IMR-90 (cell line): ENCODE results near the gene KRT6B. TPM values are rescaled to one million over a fixed set of nuclear protein-coding genes. Genes with fewer than 3 reads are reported as not detected.
"Not testable (repeated sequence)": the region's sequence is repeated elsewhere in the genome, so short reads cannot be mapped to it uniquely, and the experiment has no call there.

ENCODE experiments used
- ATAC-seq: fragments of 200-7000 bp; cut with Tn5 transposase; 2 replicates; pipeline ENCODE4 v1.9.1; 2020; ENCODE audit warnings: low read depth, mild to moderate bottlenecking, moderate library complexity
- BruUV-seq: library from RNA; stranded (reverse); fragments of 400-500 nt; replicated peaks from 2 replicates; lab custom pipeline; 2021; lab: Mats Ljungman, UMichigan
- CTCF ChIA-PET: fragments of 300-600 bp; formaldehyde crosslinking; extraction: SDS; loops from one replicate; lab custom pipeline; 2021; ENCODE audit warnings: antibody characterized with exemption; lab: Yijun Ruan, JAX
- POLR2A ChIA-PET: fragments of 300-600 bp; sonication (Branson Sonifier 250); formaldehyde crosslinking; loops from one replicate; lab custom pipeline; 2022; ENCODE audit warnings: antibody characterized with exemption; ENCODE audit not compliant: unreplicated experiment; lab: Charles Lee
- DNase-seq: peaks from one replicate; pipeline ENCODE4 v3.0.0; 2013
- H2AFZ ChIP-seq: replicated peaks from 2 replicates; pipeline ENCODE3; 2013; ENCODE audit warnings: low read length, mild to moderate bottlenecking; ENCODE audit not compliant: poor library complexity
- H2AK5ac ChIP-seq: 2 replicates; pipeline ENCODE4 v1.6.1; 2013; ENCODE audit warnings: low read depth, low read length, inconsistent platforms
- H2AK9ac ChIP-seq: replicated peaks from 2 replicates; pipeline ENCODE3; 2013; ENCODE audit warnings: mild to moderate bottlenecking, low read depth, low read length, moderate library complexity; ENCODE audit not compliant: poor library complexity
- H2BK120ac ChIP-seq: 2 replicates; pipeline ENCODE4 v1.6.1; 2013; ENCODE audit warnings: low read depth, low read length, inconsistent platforms
- H2BK15ac ChIP-seq: 3 replicates; pipeline ENCODE4 v1.6.1; 2013; ENCODE audit warnings: low read depth, low read length, inconsistent platforms
- H2BK20ac ChIP-seq: 2 replicates; pipeline ENCODE4 v1.6.1; 2013; ENCODE audit warnings: low read depth, mild to moderate bottlenecking, inconsistent platforms, low read length, moderate library complexity
- H2BK5ac ChIP-seq: 2 replicates; pipeline ENCODE4 v1.6.1; 2013; ENCODE audit warnings: mild to moderate bottlenecking, low read depth, low read length, inconsistent platforms; ENCODE audit not compliant: poor library complexity, severe bottlenecking
- H3K14ac ChIP-seq: replicated peaks from 2 replicates; pipeline ENCODE4 v1.6.1; 2013; ENCODE audit warnings: low read depth, low read length, inconsistent platforms
- H3K18ac ChIP-seq: 2 replicates; pipeline ENCODE4 v1.6.1; 2013; ENCODE audit warnings: low read depth, low read length, control low read depth
- H3K23ac ChIP-seq: 2 replicates; pipeline ENCODE4 v1.6.1; 2013; ENCODE audit warnings: low read depth, low read length, inconsistent platforms
- H3K27ac ChIP-seq: 2 replicates; pipeline ENCODE4 v1.5.1; 2013; ENCODE audit warnings: mild to moderate bottlenecking, control low read depth, low read length; ENCODE audit not compliant: insufficient read depth
- H3K27me3 ChIP-seq: 2 replicates; pipeline ENCODE4 v1.6.1; 2013; ENCODE audit warnings: low read length; ENCODE audit not compliant: control insufficient read depth, insufficient read depth
- H3K36me3 ChIP-seq: 2 replicates; pipeline ENCODE4 v1.6.1; 2013; ENCODE audit warnings: low read length, mixed read lengths; ENCODE audit not compliant: control insufficient read depth, insufficient read depth
- H3K4ac ChIP-seq: 2 replicates; pipeline ENCODE4 v1.6.1; 2013; ENCODE audit warnings: low read depth, low read length, inconsistent platforms
- H3K4me1 ChIP-seq: 2 replicates; pipeline ENCODE4 v1.6.1; 2013; ENCODE audit warnings: low read length, mixed read lengths; ENCODE audit not compliant: control insufficient read depth, insufficient read depth
- H3K4me2 ChIP-seq: 2 replicates; pipeline ENCODE4 v1.6.1; 2013; ENCODE audit warnings: low read depth, mild to moderate bottlenecking, control low read depth, low read length, moderate library complexity
- H3K4me3 ChIP-seq: 2 replicates; pipeline ENCODE4 v1.5.1; 2013; ENCODE audit warnings: low read depth, mild to moderate bottlenecking, control low read depth, low read length, moderate library complexity; ENCODE audit not compliant: insufficient read depth
- H3K56ac ChIP-seq: 2 replicates; pipeline ENCODE4 v1.6.1; 2013; ENCODE audit warnings: low read length, inconsistent platforms; ENCODE audit not compliant: insufficient read depth; ENCODE audit errors: extremely low read depth
- H3K79me1 ChIP-seq, 2 experiments: 2 replicates each; pipeline ENCODE4 v1.6.1; 2013; ENCODE audit warnings: low read length in 2 of 2, inconsistent platforms in 1 of 2, low read depth in 1 of 2
- H3K9ac ChIP-seq: 2 replicates; pipeline ENCODE4 v1.6.1; 2013; ENCODE audit warnings: low read depth, low read length, control low read depth
- H3K9me1 ChIP-seq: 2 replicates; pipeline ENCODE4 v1.6.1; 2013; ENCODE audit warnings: low read length, inconsistent platforms; ENCODE audit not compliant: insufficient read depth
- H3K9me3 ChIP-seq: 2 replicates; pipeline ENCODE4 v1.6.1; 2013; ENCODE audit warnings: low read length; ENCODE audit not compliant: control insufficient read depth, insufficient read depth
- H4K20me1 ChIP-seq: 2 replicates; pipeline ENCODE4 v1.6.1; 2013; ENCODE audit warnings: low read length, inconsistent platforms; ENCODE audit not compliant: insufficient read depth
- H4K5ac ChIP-seq: 2 replicates; pipeline ENCODE4 v1.6.1; 2013; ENCODE audit warnings: mild to moderate bottlenecking, low read depth, low read length, control low read depth
- H4K8ac ChIP-seq, 2 experiments: 2 replicates each; pipeline ENCODE4 v1.6.1; 2013; ENCODE audit warnings: low read depth in 2 of 2, low read length in 2 of 2, control low read depth in 1 of 2, inconsistent platforms in 1 of 2
- H4K91ac ChIP-seq: 2 replicates; pipeline ENCODE4 v1.6.1; 2013; ENCODE audit warnings: low read depth, low read length, inconsistent platforms; ENCODE audit not compliant: insufficient read depth
- whole genome bisulfite sequencing, 2 experiments: methylation state at CpG; one replicate each; pipeline versions ENCODE4 v1.1.5 to v1.1.7; 2013; ENCODE audit warnings: missing lambda C conversion rate in 2 of 2; ENCODE audit not compliant: insufficient read length in 1 of 2; ENCODE audit errors: extremely low coverage in 2 of 2; 5-methylcytosine and 5-hydroxymethylcytosine counted together
- dilution Hi-C: fragments of 300-500 bp; cut with HindIII; formaldehyde crosslinking; loops from one replicate; pipeline ENCODE4 v1.14.3; 2018; ENCODE audit warnings: low sequenced_read_pairs; ENCODE audit not compliant: unreplicated experiment
- in situ Hi-C: fragments of 300-500 bp; cut with MboI; formaldehyde crosslinking; loops from 3 replicates; pipeline ENCODE4 v1.14.3; 2019; ENCODE audit warnings: low sequenced_read_pairs, inconsistent platforms, mixed read lengths
- intact Hi-C: fragments of 100-400 bp; cut with micrococcal nuclease; formaldehyde crosslinking; loops from 2 replicates; pipeline ENCODE4 v1.10.0; 2022
- polyA plus RNA-seq, 3 experiments: library from polyadenylated mRNA; depleted of rRNA; stranded (reverse); fragments of >200 nt; gene quantifications; 2 replicates each; pipeline ENCODE4 v1.2.3, GENCODE V29; 2012; ENCODE audit warnings: low replicate concordance in 1 of 3
- total RNA-seq: library from RNA; depleted of rRNA; stranded (reverse); fragments of >200 nt; gene quantifications from 2 replicates; pipeline ENCODE4 v1.2.3, GENCODE V29; 2012

The KRT6B gene
- total and polyA plus RNA-seq, 2 of the 4 experiments (the other 2 are of a cell fraction) = not detected

GRCh38 chr12:52491495-52491894 lies 39.5 kb upstream of the KRT6B start:
- dilution Hi-C loops, H3K9ac ChIP-seq, H3K9me3 ChIP-seq, CTCF ChIA-PET, intact Hi-C loops, H2BK20ac ChIP-seq, H2AFZ ChIP-seq, H3K4ac ChIP-seq, H3K79me1 ChIP-seq, H2AK5ac ChIP-seq, DNase-seq, H3K27ac ChIP-seq, H3K4me3 ChIP-seq, H2BK120ac ChIP-seq, H3K9me1 ChIP-seq, H3K36me3 ChIP-seq, H4K91ac ChIP-seq, H3K4me1 ChIP-seq, H4K20me1 ChIP-seq, H3K27me3 ChIP-seq, H3K14ac ChIP-seq, H2BK15ac ChIP-seq, H3K56ac ChIP-seq, in situ Hi-C loops, H2BK5ac ChIP-seq, ATAC-seq, H4K5ac ChIP-seq, H3K23ac ChIP-seq, H4K8ac ChIP-seq, H3K18ac ChIP-seq, H2AK9ac ChIP-seq, H3K4me2 ChIP-seq, POLR2A ChIA-PET, BruUV-seq: not testable (repeated sequence)
- 60% methylated on average over 2 of the region's 8 CpGs; no CpG with 5 or more reads in 1 of the 2 experiments for WGBS, 2 experiments
